ENCODE measurements around the gene NFAM1.
A peak's percentile ranks its signal among the peaks of the same experiment; 100 is the strongest.

NFAM1 gene

GRCh38 chr22:42473484-42474193 lies 41.4 kb upstream of the NFAM1 start (continued):
- TF ChIP-seq ZFP37 (tag by site-specific recombination; IDR thresholded peaks at IDR 0.05) (peak; percentile 63; the same call in 1 of the 2 replicates), ZNF169 (tag by site-specific recombination; IDR thresholded peaks at IDR 0.05) (no peak), ZNF777 (tag by site-specific recombination; IDR thresholded peaks at IDR 0.05; ENCODE audit: borderline replicate concordance) (no peak), GLIS2 (tag by site-specific recombination; IDR thresholded peaks at IDR 0.05) (no peak), TSHZ1 (tag by site-specific recombination; IDR thresholded peaks at IDR 0.05; ENCODE audit: borderline replicate concordance) (peak; percentile 27; the same call in 1 of the 2 replicates), ZNF18 (tag by site-specific recombination; IDR thresholded peaks at IDR 0.05) (0 out of 2 replicates have a peak, but pooled peaks have one; percentile 22), CTCF (tag by site-specific recombination; IDR thresholded peaks at IDR 0.05) (peak; percentile 38; the same call in 1 of the 2 replicates), ZNF404 (tag by site-specific recombination; IDR thresholded peaks at IDR 0.05) (peak; percentile 93; the same call in 1 of the 2 replicates), ZNF223 (tag by site-specific recombination; IDR thresholded peaks at IDR 0.05) (0 out of 2 replicates have a peak, but pooled peaks have one; percentile 64), ZNF280C (tag by site-specific recombination; IDR thresholded peaks at IDR 0.05) (no peak), YY1 (tag by site-specific recombination; IDR thresholded peaks at IDR 0.05) (no peak), ZNF2 (tag by site-specific recombination; IDR thresholded peaks at IDR 0.05) (no peak), SALL2 (tag by site-specific recombination; IDR thresholded peaks at IDR 0.05; ENCODE audit: borderline replicate concordance) (no peak), ZNF830 (tag by site-specific recombination; IDR thresholded peaks at IDR 0.05; ENCODE audit: low read depth) (no peak), ZNF366 (tag by site-specific recombination; conservative IDR thresholded peaks at IDR 0.05) (no peak), ZNF324 (tag by site-specific recombination; IDR thresholded peaks at IDR 0.05) (no peak), ZNF558 (tag by site-specific recombination; IDR thresholded peaks at IDR 0.05) (peak; percentile 87), ZNF843 (tag by site-specific recombination; IDR thresholded peaks at IDR 0.05) (no peak), ZNF580 (tag by site-specific recombination; IDR thresholded peaks at IDR 0.05) (peak; percentile 64; the same call in 1 of the 2 replicates), ZNF677 (tag by site-specific recombination; IDR thresholded peaks at IDR 0.05) (no peak), YY2 (tag by site-specific recombination; IDR thresholded peaks at IDR 0.05) (no peak), ZBTB44 (tag by site-specific recombination; IDR thresholded peaks at IDR 0.05) (no peak), GLIS1 (tag by site-specific recombination; IDR thresholded peaks at IDR 0.05) (no peak), ZNF37A (tag by site-specific recombination; IDR thresholded peaks at IDR 0.05) (no peak), RBAK (tag by site-specific recombination; IDR thresholded peaks at IDR 0.05) (0 out of 2 replicates have a peak, but pooled peaks have one; percentile 44), ZNF202 (tag by site-specific recombination; IDR thresholded peaks at IDR 0.05; ENCODE audit: borderline replicate concordance) (no peak; the same call in 1 of the 2 replicates), ZBTB1 (tag by site-specific recombination; IDR thresholded peaks at IDR 0.05) (peak; percentile 81; the same call in 1 of the 2 replicates), BCL11B (tag by site-specific recombination; IDR thresholded peaks at IDR 0.05; ENCODE audit: low read depth) (no peak; the same call in 1 of the 2 replicates), EGR2 (tag by site-specific recombination; IDR thresholded peaks at IDR 0.05; ENCODE audit: low read depth) (no peak)

All from HEK293 (cell line).